Liver (tissue), 9 donors: ENCODE data around the gene SIL1. TPM values are rescaled to one million over a fixed set of nuclear protein-coding genes. Genes with fewer than 3 reads are reported as not detected.

ENCODE experiments used
- DNase-seq: peaks from one replicate; pipeline ENCODE4 v3.0.0-alpha.2; 2017; ENCODE audit warnings: low spot score
- H3K27ac ChIP-seq, 2 donors: one replicate each; pipeline ENCODE4 v1.7.0; 2013; ENCODE audit warnings: inconsistent platforms in 2 of 2, low read length in 2 of 2, control low read depth in 1 of 2, low read depth in 1 of 2, mild to moderate bottlenecking in 1 of 2
- H3K27me3 ChIP-seq, 4 donors: one replicate each; pipeline versions ENCODE4 v1.6.1 to v1.7.0; 2013; ENCODE audit warnings: low read length in 3 of 4, inconsistent platforms in 1 of 4, mild to moderate bottlenecking in 1 of 4, moderate library complexity in 1 of 4; ENCODE audit not compliant: control insufficient read depth in 4 of 4, insufficient read depth in 4 of 4
- H3K36me3 ChIP-seq, 4 donors: one replicate each; pipeline versions ENCODE4 v1.6.1 to v1.7.0; 2013; ENCODE audit warnings: low read length in 3 of 4, mild to moderate bottlenecking in 3 of 4, low read depth in 1 of 4, moderate library complexity in 1 of 4; ENCODE audit not compliant: control insufficient read depth in 4 of 4, insufficient read depth in 3 of 4
- H3K4me1 ChIP-seq, 4 donors: one replicate each; pipeline versions ENCODE4 v1.6.1 to v1.7.0; 2013; ENCODE audit warnings: low read length in 3 of 4, mild to moderate bottlenecking in 3 of 4, moderate library complexity in 1 of 4; ENCODE audit not compliant: control insufficient read depth in 4 of 4, insufficient read depth in 4 of 4
- H3K4me3 ChIP-seq, 3 donors: one replicate each; pipeline versions ENCODE4 v1.6.1 to v1.7.0; 2013; ENCODE audit warnings: low read length in 3 of 3, control low read depth in 1 of 3, low read depth in 1 of 3, mild to moderate bottlenecking in 1 of 3
- H3K9ac ChIP-seq, 2 donors: one replicate each; pipeline ENCODE4 v1.7.0; 2013; ENCODE audit warnings: low read length in 2 of 2, mild to moderate bottlenecking in 2 of 2, moderate library complexity in 2 of 2, control low read depth in 1 of 2, low read depth in 1 of 2
- H3K9me3 ChIP-seq, 4 donors: one replicate each; pipeline versions ENCODE4 v1.6.1 to v1.7.0; 2013; ENCODE audit warnings: low read length in 3 of 4; ENCODE audit not compliant: control insufficient read depth in 4 of 4
- FOXA2 ChIP-seq: IDR thresholded peaks from 2 replicates; pipeline ENCODE4 v1.6.1; 2016; ENCODE audit warnings: antibody characterized with exemption
- HNF4A ChIP-seq, 2 donors: conservative IDR thresholded peaks; 2 replicates each; pipeline ENCODE4 v1.6.1; 2016; ENCODE audit warnings: antibody characterized with exemption in 2 of 2, mild to moderate bottlenecking in 2 of 2
- HNF4G ChIP-seq: IDR thresholded peaks from 2 replicates; pipeline ENCODE4 v1.6.1; 2016; ENCODE audit warnings: antibody characterized with exemption
- JUND ChIP-seq, 2 donors: IDR thresholded peaks; 2 replicates each; pipeline ENCODE4 v1.6.1; 2016; ENCODE audit warnings: antibody characterized with exemption in 2 of 2
- MAX ChIP-seq: IDR thresholded peaks from 2 replicates; pipeline ENCODE4 v1.6.1; 2016; ENCODE audit warnings: antibody characterized with exemption
- NR2F2 ChIP-seq: IDR thresholded peaks from 2 replicates; pipeline ENCODE4 v1.6.1; 2016; ENCODE audit warnings: antibody characterized with exemption
- RAD21 ChIP-seq, 2 donors: IDR thresholded peaks; 2 replicates each; pipeline ENCODE4 v1.6.1; 2016; ENCODE audit warnings: antibody characterized with exemption in 2 of 2, mild to moderate bottlenecking in 2 of 2
- REST ChIP-seq: IDR thresholded peaks from 2 replicates; pipeline ENCODE4 v1.6.1; 2016; ENCODE audit warnings: antibody characterized with exemption, mild to moderate bottlenecking
- RXRA ChIP-seq, 2 donors: IDR thresholded peaks; 2 replicates each; pipeline ENCODE4 v1.6.1; 2017 to 2018; ENCODE audit warnings: antibody characterized with exemption in 2 of 2, mild to moderate bottlenecking in 1 of 2
- SP1 ChIP-seq: IDR thresholded peaks from 2 replicates; pipeline ENCODE4 v1.6.1; 2018; ENCODE audit warnings: antibody characterized with exemption, mild to moderate bottlenecking
- ZBTB33 ChIP-seq: IDR thresholded peaks from 2 replicates; pipeline ENCODE4 v1.6.1; 2016; ENCODE audit warnings: antibody characterized with exemption
- WGBS: extraction: QIAGEN DNeasy Blood & Tissue Kit; methylation state at CpG from one replicate; pipeline ENCODE4 v1.1.7; 2013; 5-methylcytosine and 5-hydroxymethylcytosine counted together
- polyA plus RNA-seq, 2 donors: library from polyadenylated mRNA; stranded (reverse) in 1 of 2; unstranded in 1 of 2; fragments of 200-250 nt in 1 of 2; fragments of >200 nt in 1 of 2; fragmentation: Nextera tagmentation in 1 of 2; extraction: Ambion mirVana in 1 of 2; gene quantifications; one replicate each; pipeline versions ENCODE4 v1.2.1 to v1.2.3, GENCODE V29; 2013 to 2015
- total RNA-seq, 2 donors: library from RNA; depleted of rRNA; stranded (reverse); fragments of >200 nt; gene quantifications; one replicate each; pipeline ENCODE4 v1.2.3, GENCODE V29; 2014
- donor health status: healthy.
- donor health status: healthy.
- donor health status: healthy.
- donor health status: healthy.
- donor health status: healthy.

SIL1 gene
- total and polyA plus RNA-seq, 4 donors: 38.1 to 95.1 (median 76.2) TPM

DNA sequence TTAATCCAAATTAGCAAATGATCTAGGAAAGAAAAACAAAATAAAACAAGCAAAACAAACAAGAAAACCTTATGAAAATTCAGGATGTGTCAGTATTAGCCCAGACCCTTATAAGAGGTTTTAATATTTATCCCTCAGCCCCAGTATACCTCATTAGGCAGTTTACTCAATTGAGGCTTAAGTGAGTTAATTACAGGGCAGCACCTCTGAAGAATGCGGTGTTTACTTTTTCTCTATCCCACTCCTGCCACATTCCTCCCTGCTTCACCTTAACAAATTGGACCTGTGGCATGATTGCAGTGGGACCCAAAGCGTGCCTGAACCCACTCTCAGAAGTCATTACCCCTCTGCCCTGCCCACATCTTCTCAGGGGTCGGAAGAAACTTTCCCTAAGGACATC, 67.1 kb downstream of the SIL1 start:
- no peaks in the 10 kb centered on the region for H3K27me3 ChIP-seq
- H3K9ac ChIP-seq: no peak overlapping the region
- no peaks in the 10 kb centered on the region for H3K9me3 ChIP-seq
- WGBS: 80% methylated on average over 3 of the region's 3 CpGs
- DNase-seq: no peak
- H3K36me3 ChIP-seq: peaks cover 0 to 14% (median 2%) of the 10 kb centered on the region in 4 donors
- no peak overlapping the region for H3K4me3 ChIP-seq
- TF ChIP-seq JUND (IDR thresholded peaks at IDR 0.05): no peak
- no peak for TF ChIP-seq RAD21 (IDR thresholded peaks at IDR 0.05)
- no peak for TF ChIP-seq NR2F2
- TF ChIP-seq FOXA2: no peak
- TF ChIP-seq MAX: no peak
- no peak for TF ChIP-seq RXRA (IDR thresholded peaks at IDR 0.05)
- TF ChIP-seq SP1: no peak
- H3K27ac ChIP-seq: no peak overlapping the region
- no peaks in the 10 kb centered on the region for H3K4me1 ChIP-seq

DNA sequence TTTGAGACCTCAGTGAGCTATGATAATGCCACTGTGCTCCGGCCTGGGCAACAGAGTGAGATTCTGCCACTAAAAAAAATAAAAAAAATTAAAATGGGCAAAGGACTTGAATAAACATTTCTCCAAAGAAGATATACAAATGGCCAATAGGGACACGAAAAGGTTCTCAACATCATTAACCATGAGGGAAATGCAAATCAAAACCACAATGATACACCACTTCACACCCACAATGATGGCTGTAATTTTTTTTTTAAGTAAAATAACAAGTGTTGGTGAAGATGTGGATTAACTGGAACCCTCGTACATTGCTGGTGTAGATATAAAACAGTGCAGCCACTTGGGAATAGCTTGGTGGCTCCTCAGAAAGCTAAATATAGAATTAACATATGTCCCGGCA, 68.0 kb downstream of the SIL1 start:
- Histone ChIP-seq H3K4me3 (no peak overlapping the region), H3K9ac (no peak overlapping the region), H3K4me1 (no peaks in the 10 kb centered on the region), H3K9me3 (no peaks in the 10 kb centered on the region), H3K27me3 (no peaks in the 10 kb centered on the region), H3K36me3 (peaks cover 0 to 19% (median 4%) of the 10 kb centered on the region in 4 donors), H3K27ac (no peak overlapping the region)
- TF ChIP-seq ZBTB33 (no peak), HNF4G (no peak), MAX (no peak), HNF4A (conservative IDR thresholded peaks at IDR 0.05) (no peak), REST (no peak), RAD21 (IDR thresholded peaks at IDR 0.05) (no peak), FOXA2 (no peak)
- 93% methylated on average over 4 of the region's 4 CpGs for WGBS
- DNase-seq: no peak

- H3K27ac ChIP-seq: no peak overlapping the region
- H3K9me3 ChIP-seq: no peaks in the 10 kb centered on the region
- no peak for DNase-seq
- WGBS: 79% methylated on average over 3 of the region's 3 CpGs
- TF ChIP-seq HNF4A (conservative IDR thresholded peaks at IDR 0.05) (no peak), JUND (IDR thresholded peaks at IDR 0.05) (no peak), RXRA (IDR thresholded peaks at IDR 0.05) (no peak)
- peaks cover 3 to 21% (median 8%) of the 10 kb centered on the region in 4 donors for H3K36me3 ChIP-seq
- H3K4me1 ChIP-seq: no peaks in the 10 kb centered on the region
- H3K4me3 ChIP-seq: no peak overlapping the region
- H3K9ac ChIP-seq: no peak overlapping the region
- H3K27me3 ChIP-seq: no peaks in the 10 kb centered on the region
These were observed 71.5 kb downstream of the SIL1 start for GRCh38 chr5:139126711-139127111.
